ENCODE data around the gene TMSB4X.

DNA sequence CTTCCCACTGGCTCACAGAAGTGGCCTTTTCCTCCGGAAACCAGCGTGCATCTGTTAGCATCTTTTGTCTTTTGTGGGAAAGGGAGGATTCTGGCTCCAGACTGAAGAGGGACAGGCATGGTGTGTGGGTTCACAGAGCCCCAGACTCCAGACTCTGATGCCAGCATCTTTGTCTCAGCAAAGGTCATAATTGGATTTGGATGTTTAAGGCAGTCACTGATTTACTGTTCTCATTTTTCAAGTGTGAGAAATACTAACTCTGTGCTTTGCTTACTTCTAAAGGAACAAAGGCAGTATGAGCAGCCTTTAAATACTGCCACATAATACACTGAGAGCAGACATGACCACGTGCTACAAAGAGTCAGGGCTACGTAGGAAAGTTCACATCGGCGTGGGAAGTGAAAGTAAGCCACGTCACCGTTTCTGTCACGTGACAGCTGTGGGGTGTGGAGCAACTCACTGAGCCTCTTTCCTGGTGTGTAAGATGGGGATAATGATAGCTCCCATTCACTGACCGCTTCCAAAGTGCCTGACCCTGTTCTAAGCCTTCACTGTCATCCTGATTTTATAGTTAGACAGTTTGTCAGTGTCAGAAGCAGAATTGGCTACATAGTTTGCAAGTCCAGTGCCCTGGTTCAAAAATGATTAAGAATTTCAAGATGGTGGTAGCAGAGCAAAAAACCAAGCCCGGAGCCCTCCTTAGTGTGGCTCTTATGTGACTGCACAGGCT lies 24.8 kb upstream of the TMSB4X start:
- TF ChIP-seq, protein P1, sequence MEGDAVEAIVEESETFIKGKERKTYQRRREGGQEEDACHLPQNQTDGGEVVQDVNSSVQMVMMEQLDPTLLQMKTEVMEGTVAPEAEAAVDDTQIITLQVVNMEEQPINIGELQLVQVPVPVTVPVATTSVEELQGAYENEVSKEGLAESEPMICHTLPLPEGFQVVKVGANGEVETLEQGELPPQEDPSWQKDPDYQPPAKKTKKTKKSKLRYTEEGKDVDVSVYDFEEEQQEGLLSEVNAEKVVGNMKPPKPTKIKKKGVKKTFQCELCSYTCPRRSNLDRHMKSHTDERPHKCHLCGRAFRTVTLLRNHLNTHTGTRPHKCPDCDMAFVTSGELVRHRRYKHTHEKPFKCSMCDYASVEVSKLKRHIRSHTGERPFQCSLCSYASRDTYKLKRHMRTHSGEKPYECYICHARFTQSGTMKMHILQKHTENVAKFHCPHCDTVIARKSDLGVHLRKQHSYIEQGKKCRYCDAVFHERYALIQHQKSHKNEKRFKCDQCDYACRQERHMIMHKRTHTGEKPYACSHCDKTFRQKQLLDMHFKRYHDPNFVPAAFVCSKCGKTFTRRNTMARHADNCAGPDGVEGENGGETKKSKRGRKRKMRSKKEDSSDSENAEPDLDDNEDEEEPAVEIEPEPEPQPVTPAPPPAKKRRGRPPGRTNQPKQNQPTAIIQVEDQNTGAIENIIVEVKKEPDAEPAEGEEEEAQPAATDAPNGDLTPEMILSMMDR (IDR thresholded peaks at IDR 0.05): no peak
- TF ChIP-seq, protein P2, sequence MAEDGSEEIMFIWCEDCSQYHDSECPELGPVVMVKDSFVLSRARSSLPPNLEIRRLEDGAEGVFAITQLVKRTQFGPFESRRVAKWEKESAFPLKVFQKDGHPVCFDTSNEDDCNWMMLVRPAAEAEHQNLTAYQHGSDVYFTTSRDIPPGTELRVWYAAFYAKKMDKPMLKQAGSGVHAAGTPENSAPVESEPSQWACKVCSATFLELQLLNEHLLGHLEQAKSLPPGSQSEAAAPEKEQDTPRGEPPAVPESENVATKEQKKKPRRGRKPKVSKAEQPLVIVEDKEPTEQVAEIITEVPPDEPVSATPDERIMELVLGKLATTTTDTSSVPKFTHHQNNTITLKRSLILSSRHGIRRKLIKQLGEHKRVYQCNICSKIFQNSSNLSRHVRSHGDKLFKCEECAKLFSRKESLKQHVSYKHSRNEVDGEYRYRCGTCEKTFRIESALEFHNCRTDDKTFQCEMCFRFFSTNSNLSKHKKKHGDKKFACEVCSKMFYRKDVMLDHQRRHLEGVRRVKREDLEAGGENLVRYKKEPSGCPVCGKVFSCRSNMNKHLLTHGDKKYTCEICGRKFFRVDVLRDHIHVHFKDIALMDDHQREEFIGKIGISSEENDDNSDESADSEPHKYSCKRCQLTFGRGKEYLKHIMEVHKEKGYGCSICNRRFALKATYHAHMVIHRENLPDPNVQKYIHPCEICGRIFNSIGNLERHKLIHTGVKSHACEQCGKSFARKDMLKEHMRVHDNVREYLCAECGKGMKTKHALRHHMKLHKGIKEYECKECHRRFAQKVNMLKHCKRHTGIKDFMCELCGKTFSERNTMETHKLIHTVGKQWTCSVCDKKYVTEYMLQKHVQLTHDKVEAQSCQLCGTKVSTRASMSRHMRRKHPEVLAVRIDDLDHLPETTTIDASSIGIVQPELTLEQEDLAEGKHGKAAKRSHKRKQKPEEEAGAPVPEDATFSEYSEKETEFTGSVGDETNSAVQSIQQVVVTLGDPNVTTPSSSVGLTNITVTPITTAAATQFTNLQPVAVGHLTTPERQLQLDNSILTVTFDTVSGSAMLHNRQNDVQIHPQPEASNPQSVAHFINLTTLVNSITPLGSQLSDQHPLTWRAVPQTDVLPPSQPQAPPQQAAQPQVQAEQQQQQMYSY (CRISPR knock-in tag; IDR thresholded peaks at IDR 0.05): no peak
- TF ChIP-seq, protein P3, sequence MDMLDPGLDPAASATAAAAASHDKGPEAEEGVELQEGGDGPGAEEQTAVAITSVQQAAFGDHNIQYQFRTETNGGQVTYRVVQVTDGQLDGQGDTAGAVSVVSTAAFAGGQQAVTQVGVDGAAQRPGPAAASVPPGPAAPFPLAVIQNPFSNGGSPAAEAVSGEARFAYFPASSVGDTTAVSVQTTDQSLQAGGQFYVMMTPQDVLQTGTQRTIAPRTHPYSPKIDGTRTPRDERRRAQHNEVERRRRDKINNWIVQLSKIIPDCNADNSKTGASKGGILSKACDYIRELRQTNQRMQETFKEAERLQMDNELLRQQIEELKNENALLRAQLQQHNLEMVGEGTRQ (CRISPR knock-in tag; IDR thresholded peaks at IDR 0.05): no peak
- TF ChIP-seq KAT7 (CRISPR knock-in tag; IDR thresholded peaks at IDR 0.05; ENCODE audit: borderline replicate concordance) (no peak), SMAD4 (CRISPR knock-in tag; IDR thresholded peaks at IDR 0.05) (no peak), JUN (CRISPR knock-in tag; IDR thresholded peaks at IDR 0.05) (no peak), ZNF138 (CRISPR knock-in tag; conservative IDR thresholded peaks at IDR 0.05) (no peak)
- TF ChIP-seq, protein P4, sequence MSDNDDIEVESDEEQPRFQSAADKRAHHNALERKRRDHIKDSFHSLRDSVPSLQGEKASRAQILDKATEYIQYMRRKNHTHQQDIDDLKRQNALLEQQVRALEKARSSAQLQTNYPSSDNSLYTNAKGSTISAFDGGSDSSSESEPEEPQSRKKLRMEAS (CRISPR knock-in tag; IDR thresholded peaks at IDR 0.05): no peak
